Endothelial cell of umbilical vein (primary cell): ENCODE results near the gene MBTPS2. TPM values are rescaled to one million over a fixed set of nuclear protein-coding genes. Genes with fewer than 3 reads are reported as not detected.
A peak's percentile ranks its signal among the peaks of the same experiment; 100 is the strongest.

ENCODE experiments used
- BruUV-seq: library from RNA; stranded (reverse); fragments of 400-500 nt; replicated peaks from 2 replicates; lab custom pipeline; 2021; lab: Mats Ljungman, UMichigan
- CTCF ChIA-PET: fragments of 300-600, 350-600 bp; sonication (Branson Sonifier 250); formaldehyde crosslinking; loops from one replicate; lab custom pipeline; 2021; ENCODE audit warnings: antibody characterized with exemption, inconsistent platforms; lab: Charles Lee
- POLR2A ChIA-PET: fragments of 300-600, 350-600 bp; sonication (Branson Sonifier 250); formaldehyde crosslinking; loops from one replicate; lab custom pipeline; 2021; ENCODE audit warnings: antibody characterized with exemption, inconsistent platforms; lab: Charles Lee
- DNase-seq: peaks from one replicate; pipeline ENCODE4 v3.0.0-alpha.2; 2011; ENCODE audit warnings: low read depth, low spot score
- FAIRE-seq: peaks from 2 replicates; lab custom pipeline; 2011; peaks lifted over from hg19 to GRCh38; lab: Jason Lieb, UNC
- H2AFZ ChIP-seq: 2 replicates; pipeline ENCODE4 v1.6.0; 2012; ENCODE audit warnings: low read depth, low read length, control low read depth, inconsistent platforms
- H3K27ac ChIP-seq: 2 replicates; pipeline ENCODE4 v1.5.1; 2011; ENCODE audit warnings: low read depth, mild to moderate bottlenecking, control low read depth, low read length, moderate library complexity; ENCODE audit not compliant: insufficient read depth
- H3K27me3 ChIP-seq, 2 experiments: 2 replicates each; pipeline versions ENCODE4 v1.6.0 to v1.6.1; 2011; ENCODE audit warnings: low read length in 2 of 2, mixed read lengths in 1 of 2; ENCODE audit not compliant: control insufficient read depth in 2 of 2, insufficient read depth in 2 of 2
- H3K36me3 ChIP-seq, 2 experiments: 2 replicates in 1 of 2; 3 replicates in 1 of 2; pipeline ENCODE4 v1.5.1; 2011; ENCODE audit warnings: low read length in 2 of 2, mild to moderate bottlenecking in 1 of 2, moderate library complexity in 1 of 2; ENCODE audit not compliant: control insufficient read depth in 2 of 2, insufficient read depth in 2 of 2; ENCODE audit errors: extremely low read depth in 1 of 2
- H3K4me1 ChIP-seq: 3 replicates; pipeline ENCODE4 v1.5.1; 2011; ENCODE audit warnings: mild to moderate bottlenecking, low read length; ENCODE audit not compliant: control insufficient read depth, insufficient read depth; ENCODE audit errors: extremely low read depth
- H3K4me2 ChIP-seq: 2 replicates; pipeline ENCODE4 v1.6.1; 2011; ENCODE audit warnings: low read length, control low read depth, mixed read lengths; ENCODE audit not compliant: insufficient read depth
- H3K4me3 ChIP-seq, 3 experiments: fragments of 200-600 bp in 1 of 3; sonication (generic), shearing (Covaris generic) in 1 of 3; replicated peaks in 1 of 3; 2 replicates each; pipeline ENCODE4 v1.5.1; 2011 to 2016; ENCODE audit warnings: control low read depth in 3 of 3, low read length in 3 of 3, mild to moderate bottlenecking in 2 of 3, inconsistent platforms in 1 of 3, low read depth in 1 of 3, moderate library complexity in 1 of 3; ENCODE audit not compliant: insufficient read depth in 1 of 3
- H3K79me2 ChIP-seq: 2 replicates; pipeline ENCODE4 v1.6.0; 2012; ENCODE audit warnings: low read length, inconsistent platforms; ENCODE audit not compliant: control insufficient read depth, insufficient read depth
- H3K9ac ChIP-seq: replicated peaks from 2 replicates; pipeline ENCODE3; 2011; ENCODE audit warnings: low read length, control low read depth; ENCODE audit not compliant: insufficient read depth; ENCODE audit errors: extremely low read depth
- H3K9me1 ChIP-seq: replicated peaks from 3 replicates; pipeline ENCODE4 v1.6.0; 2011; ENCODE audit warnings: mild to moderate bottlenecking, low read length; ENCODE audit not compliant: control insufficient read depth, insufficient read depth; ENCODE audit errors: extremely low read depth
- H3K9me3 ChIP-seq: replicated peaks from 2 replicates; pipeline ENCODE4 v1.5.1; 2012; ENCODE audit warnings: low read length, inconsistent platforms; ENCODE audit not compliant: control insufficient read depth, insufficient read depth
- H4K20me1 ChIP-seq: replicated peaks from 2 replicates; pipeline ENCODE3; 2011; ENCODE audit warnings: mild to moderate bottlenecking, low read length; ENCODE audit not compliant: control insufficient read depth, insufficient read depth; ENCODE audit errors: extremely low read depth
- CTCF ChIP-seq, 2 donors: IDR thresholded peaks; 1 replicate in 1 of 2; 2 replicates in 1 of 2; pipeline ENCODE4 v1.5.1; 2011; ENCODE audit warnings: low read length in 2 of 2, mild to moderate bottlenecking in 2 of 2, moderate library complexity in 2 of 2, control low read depth in 1 of 2, inconsistent platforms in 1 of 2, low read depth in 1 of 2; ENCODE audit not compliant: insufficient read depth in 1 of 2; ENCODE audit errors: extremely low read depth in 1 of 2
- EZH2 ChIP-seq: IDR thresholded peaks from 2 replicates; pipeline ENCODE4 v1.6.1; 2012; ENCODE audit warnings: borderline replicate concordance, low read depth, mild to moderate bottlenecking, moderate library complexity, low read length, inconsistent platforms; ENCODE audit not compliant: severe bottlenecking
- GATA2 ChIP-seq: IDR thresholded peaks from 2 replicates; pipeline ENCODE4 v1.7.0; 2011; ENCODE audit warnings: low read depth, mild to moderate bottlenecking, moderate library complexity, mixed read lengths, low read length; ENCODE audit not compliant: insufficient read length, insufficient read depth
- JUN ChIP-seq: IDR thresholded peaks from 2 replicates; pipeline ENCODE4 v1.6.1; 2011; ENCODE audit warnings: borderline replicate concordance, low read depth; ENCODE audit not compliant: insufficient read length, insufficient read depth
- MAX ChIP-seq: IDR thresholded peaks from 2 replicates; pipeline ENCODE4 v1.6.1; 2011; ENCODE audit not compliant: insufficient read depth, insufficient read length
- MYC ChIP-seq: IDR thresholded peaks from one replicate; pipeline ENCODE4 v1.6.1; 2011; ENCODE audit warnings: mild to moderate bottlenecking, low read depth, low read length
- POLR2A ChIP-seq: IDR thresholded peaks from 2 replicates; pipeline ENCODE4 v1.6.1; 2012; ENCODE audit warnings: low read depth, mild to moderate bottlenecking, control low read depth, low read length
- dilution Hi-C: fragments of 300-500 bp; cut with MboI; formaldehyde crosslinking; loops from one replicate; pipeline ENCODE4 v1.15.0; 2019; ENCODE audit warnings: low sequenced_read_pairs; ENCODE audit not compliant: extremely low pct_ligation_motif_present
- intact Hi-C: fragments of 100-400 bp; cut with micrococcal nuclease; formaldehyde crosslinking; loops from one replicate; pipeline ENCODE4 v1.10.0; 2022
- polyA plus RNA-seq, 4 experiments: library from polyadenylated mRNA; depleted of rRNA in 3 of 4; stranded (reverse) in 3 of 4; unstranded in 1 of 4; fragments of >200 nt; gene quantifications; 2 replicates each; pipeline versions ENCODE4 v1.2.1 to v1.2.3, GENCODE V29; 2011 to 2012; ENCODE audit warnings: missing spikeins in 1 of 4
- total RNA-seq: library from RNA; stranded (reverse); gene quantifications from 2 replicates; pipeline ENCODE4 v1.2.3, GENCODE V29; 2021

Gene MBTPS2
- total and polyA plus RNA-seq, 2 donors (not counting 3 experiments of a cell fraction or from before 2014, with no cell fraction given), result 11.4 to 16.4 TPM

- Histone ChIP-seq H3K9me1 (no peaks in the 10 kb centered on the region), H3K27me3 (no peaks in the 10 kb centered on the region), H3K9me3 (no peaks in the 10 kb centered on the region), H3K9ac (no peak overlapping the region), H3K36me3 (no peaks in the 10 kb centered on the region), H3K4me3 (no peak overlapping the region), H2AFZ (no peak overlapping the region), H3K27ac (no peak overlapping the region), H3K4me1 (no peaks in the 10 kb centered on the region), H3K4me2 (no peak overlapping the region), H4K20me1 (no peaks in the 10 kb centered on the region), H3K79me2 (no peaks in the 10 kb centered on the region)
- dilution Hi-C loops (no loop called here), intact Hi-C loops (no loop called here)
- CTCF ChIA-PET, result no interaction called here
- DNase-seq (no peak), FAIRE-seq (no peak)
- POLR2A ChIA-PET, result no interaction called here
- TF ChIP-seq JUN (peak; percentile 21), POLR2A (no peak), MAX (no peak)
- BruUV-seq, result no TSS peak
These were observed 32.7 kb upstream of the MBTPS2 start for GRCh38 chrX:21806691-21807090.

GRCh38 chrX:21811832-21812231 is 27.6 kb upstream of the MBTPS2 start:
- DNase-seq, result no peak
- no peaks in the 10 kb centered on the region for H3K9me1 ChIP-seq
- no peak for FAIRE-seq
- no peak overlapping the region for H2AFZ ChIP-seq
- dilution Hi-C loops (no loop called here), intact Hi-C loops (no loop called here)
- H3K4me1 ChIP-seq, result no peaks in the 10 kb centered on the region
- no peaks in the 10 kb centered on the region for H3K9me3 ChIP-seq
- H3K36me3 ChIP-seq, result no peaks in the 10 kb centered on the region
- TF ChIP-seq GATA2 (no peak), EZH2 (no peak), JUN (no peak), MYC (no peak), CTCF (IDR thresholded peaks at IDR 0.05; ENCODE audit: extremely low read depth in 1 of 2, insufficient read depth in 1 of 2, low read depth in 1 of 2, low read length in 2 of 2) (no peak), POLR2A (no peak), MAX (no peak)
- CTCF ChIA-PET, result no interaction called here
- H3K9ac ChIP-seq, result no peak overlapping the region
- POLR2A ChIA-PET, result no interaction called here
- peaks cover 0 to 4% of the 10 kb centered on the region in 2 experiments for H3K27me3 ChIP-seq
- no peaks in the 10 kb centered on the region for H3K79me2 ChIP-seq
- H3K27ac ChIP-seq, result no peak overlapping the region
- no peak overlapping the region for H3K4me2 ChIP-seq
- H4K20me1 ChIP-seq, result no peaks in the 10 kb centered on the region
- no peak overlapping the region for H3K4me3 ChIP-seq
- BruUV-seq, result no TSS peak
